CD4-positive, alpha-beta memory T cell (primary cell): Measurements from ENCODE around the gene ZBP1. TPM values are rescaled to one million over a fixed set of nuclear protein-coding genes. Genes with fewer than 3 reads are reported as not detected.
A peak's percentile ranks its signal among the peaks of the same experiment; 100 is the strongest.

Experiments used
- CTCF ChIA-PET: fragments of 350-600 bp; sonication (Branson Sonifier 250); formaldehyde crosslinking; loops from one replicate; lab custom pipeline; 2021; ENCODE audit warnings: inconsistent platforms; ENCODE audit not compliant: partially characterized antibody; lab: Charles Lee
- POLR2A ChIA-PET: fragments of 350-600 bp; sonication (Branson Sonifier 250); formaldehyde crosslinking; loops from one replicate; lab custom pipeline; 2021; ENCODE audit not compliant: partially characterized antibody; lab: Charles Lee
- DNase-seq, 5 donors: peaks; one replicate each; pipeline versions ENCODE4 v3.0.0 to v3.0.0-alpha.2; 2020 to 2022; ENCODE audit warnings: mixed read lengths in 1 of 5
- H3K27ac ChIP-seq: one replicate; pipeline ENCODE4 v1.7.0; 2013; ENCODE audit warnings: low read depth, low read length
- H3K27me3 ChIP-seq: 2 replicates; pipeline ENCODE4 v1.7.0; 2013; ENCODE audit warnings: mild to moderate bottlenecking, low read length, moderate library complexity; ENCODE audit not compliant: insufficient read depth
- H3K36me3 ChIP-seq: 2 replicates; pipeline ENCODE4 v1.7.0; 2013; ENCODE audit warnings: mild to moderate bottlenecking, low read length, moderate library complexity; ENCODE audit not compliant: insufficient read depth
- H3K4me1 ChIP-seq: 2 replicates; pipeline ENCODE4 v1.7.0; 2013; ENCODE audit warnings: mild to moderate bottlenecking, low read length, moderate library complexity; ENCODE audit not compliant: insufficient read depth
- H3K4me3 ChIP-seq, 2 donors: one replicate each; pipeline ENCODE4 v1.7.0; 2013; ENCODE audit warnings: low read length in 2 of 2, mild to moderate bottlenecking in 1 of 2
- H3K9me3 ChIP-seq, 2 donors: one replicate each; pipeline ENCODE4 v1.7.0; 2013; ENCODE audit warnings: low read length in 2 of 2, control low read depth in 1 of 2; ENCODE audit not compliant: control insufficient read depth in 1 of 2
- H3K27ac Mint-ChIP-seq, 7 donors: one replicate each; pipeline ENCODE4 v1.8.0; 2020 to 2021; ENCODE audit warnings: mixed read lengths in 7 of 7, mild to moderate bottlenecking in 6 of 7, inconsistent platforms in 3 of 7, moderate library complexity in 3 of 7
- H3K27me3 Mint-ChIP-seq, 2 donors: one replicate each; pipeline ENCODE4 v1.8.0; 2020 to 2021; ENCODE audit warnings: mixed read lengths in 2 of 2
- H3K36me3 Mint-ChIP-seq, 2 donors: one replicate each; pipeline ENCODE4 v1.8.0; 2020 to 2021; ENCODE audit warnings: mixed read lengths in 2 of 2, inconsistent platforms in 1 of 2, mild to moderate bottlenecking in 1 of 2
- H3K4me1 Mint-ChIP-seq, 4 donors: one replicate each; pipeline ENCODE4 v1.8.0; 2020 to 2021; ENCODE audit warnings: mixed read lengths in 4 of 4, mild to moderate bottlenecking in 1 of 4
- H3K4me3 Mint-ChIP-seq, 8 donors: one replicate each; pipeline ENCODE4 v1.8.0; 2020 to 2021; ENCODE audit warnings: mixed read lengths in 8 of 8, mild to moderate bottlenecking in 7 of 8, moderate library complexity in 6 of 8, inconsistent platforms in 3 of 8
- H3K9me3 Mint-ChIP-seq, 8 donors: one replicate each; pipeline ENCODE4 v1.8.0; 2020 to 2021; ENCODE audit warnings: mixed read lengths in 8 of 8, mild to moderate bottlenecking in 5 of 8, inconsistent platforms in 3 of 8, moderate library complexity in 1 of 8
- intact Hi-C: fragments of 100-400 bp; cut with micrococcal nuclease; formaldehyde crosslinking; loops from one replicate; pipeline ENCODE4 v1.15.1; 2023
- polyA plus RNA-seq, 2 donors: library from polyadenylated mRNA; unstranded; fragments of 300-500 nt; fragmentation: Illumina TruSeq; gene quantifications; one replicate each; pipeline ENCODE4 v1.2.3, GENCODE V29; 2021
- total RNA-seq, 2 experiments: library from RNA; stranded (reverse); gene quantifications; one replicate each; pipeline ENCODE4 v1.2.3, GENCODE V29; 2021

The ZBP1 gene
- total and polyA plus RNA-seq, 4 experiments from 2014 or later, result 11.7 to 25.2 (median 19.8) TPM

GRCh38 chr20:57598491-57598890, 21.7 kb downstream of the ZBP1 start:
- H3K36me3 ChIP-seq, result no peaks in the 10 kb centered on the region
- H3K4me1 ChIP-seq, result peaks cover 3% of the 10 kb centered on the region
- no peak for DNase-seq
- no peak overlapping the region for H3K27ac ChIP-seq
- no peak overlapping the region for H3K4me3 Mint-ChIP-seq
- ChIA-PET POLR2A (interaction anchor here (0.9 to 1.0 kb wide), 2 partner anchors 22 to 36 kb away, joined by 3 to 4 read pairs; partner anchors contain the start of gene ZBP1), CTCF (interaction anchor here (0.7 to 9.4 kb wide), 6 partner anchors 22 to 612 kb away, joined by 3 to 111 read pairs (median 28); partner anchors contain the start of gene ZBP1)
- H3K9me3 ChIP-seq, result no peaks in the 10 kb centered on the region
- H3K27me3 Mint-ChIP-seq, result peaks cover 3% of the 10 kb centered on the region in 2 donors
- H3K4me3 ChIP-seq, result no peak overlapping the region
- intact Hi-C loops, result loop anchor here (10.0 kb wide), 1 partner anchor 486 kb away; no protein-coding TSS in a partner anchor
- H3K27me3 ChIP-seq, result no peaks in the 10 kb centered on the region
- H3K4me1 Mint-ChIP-seq, result peaks cover 0 to 8% (median 5%) of the 10 kb centered on the region in 4 donors
- no peak overlapping the region for H3K27ac Mint-ChIP-seq
- H3K9me3 Mint-ChIP-seq, result no peaks in the 10 kb centered on the region
- H3K36me3 Mint-ChIP-seq, result no peaks in the 10 kb centered on the region

GRCh38 chr20:57598060-57598459, 22.2 kb downstream of the ZBP1 start:
- no peak overlapping the region for H3K27ac Mint-ChIP-seq
- H3K36me3 Mint-ChIP-seq, result no peaks in the 10 kb centered on the region
- Histone ChIP-seq H3K27ac (no peak overlapping the region), H3K4me1 (peaks cover 3% of the 10 kb centered on the region), H3K4me3 (no peak overlapping the region), H3K27me3 (no peaks in the 10 kb centered on the region), H3K9me3 (no peaks in the 10 kb centered on the region), H3K36me3 (no peaks in the 10 kb centered on the region)
- no peaks in the 10 kb centered on the region for H3K9me3 Mint-ChIP-seq
- intact Hi-C loops, result loop anchor here (10.0 kb wide), 1 partner anchor 487 kb away; no protein-coding TSS in a partner anchor
- peaks cover 3 to 4% of the 10 kb centered on the region in 2 donors for H3K27me3 Mint-ChIP-seq
- ChIA-PET CTCF (interaction anchor here (1.3 to 9.4 kb wide), 6 partner anchors 22 to 612 kb away, joined by 3 to 111 read pairs (median 28); partner anchors contain the start of gene ZBP1), POLR2A (interaction anchor here (0.9 kb wide), 1 partner anchor 36 kb away, joined by 3 read pairs; no protein-coding TSS in a partner anchor)
- peaks cover 0 to 8% (median 5%) of the 10 kb centered on the region in 4 donors for H3K4me1 Mint-ChIP-seq
- no peak overlapping the region for H3K4me3 Mint-ChIP-seq
- no peak for DNase-seq

GRCh38 chr20:57596998-57597939, 23.0 kb downstream of the ZBP1 start:
- ChIA-PET CTCF (interaction anchor here (0.8 to 9.4 kb wide), 17 partner anchors 9 to 1047 kb away, joined by 3 to 111 read pairs (median 10); partner anchors contain the start of gene ZBP1), POLR2A (interaction anchor here (1.2 to 1.3 kb wide), 5 partner anchors 22 to 583 kb away, joined by 3 to 4 read pairs (median 3); no protein-coding TSS in a partner anchor)
- Mint-ChIP-seq H3K9me3 (no peaks in the 10 kb centered on the region), H3K4me1 (peaks cover 0 to 8% (median 5%) of the 10 kb centered on the region in 4 donors), H3K27ac (peak overlapping the region in 1 of 7 donors; percentile 29), H3K4me3 (peak overlapping the region in 2 of 8 donors; percentile 16 to 36), H3K27me3 (peaks cover 3 to 4% of the 10 kb centered on the region in 2 donors), H3K36me3 (no peaks in the 10 kb centered on the region)
- intact Hi-C loops, result loop anchor here (1.0 to 10.0 kb wide), 6 partner anchors 57 to 612 kb away; no protein-coding TSS in a partner anchor
- H3K9me3 ChIP-seq, result no peaks in the 10 kb centered on the region
- DNase-seq, result peak; percentile 61 to 75 (median 70)
- no peaks in the 10 kb centered on the region for H3K36me3 ChIP-seq
- no peaks in the 10 kb centered on the region for H3K27me3 ChIP-seq
- H3K27ac ChIP-seq, result no peak overlapping the region
- H3K4me3 ChIP-seq, result no peak overlapping the region
- peaks cover 3% of the 10 kb centered on the region for H3K4me1 ChIP-seq

GRCh38 chr20:57596358-57596757, 23.9 kb downstream of the ZBP1 start:
- CTCF ChIA-PET, result interaction anchor here (0.8 to 9.4 kb wide), 22 partner anchors 10 to 1046 kb away, joined by 3 to 111 read pairs (median 4); partner anchors contain the start of gene ZBP1
- Histone ChIP-seq H3K27ac (no peak overlapping the region), H3K4me3 (no peak overlapping the region), H3K9me3 (no peaks in the 10 kb centered on the region), H3K27me3 (no peaks in the 10 kb centered on the region), H3K36me3 (no peaks in the 10 kb centered on the region), H3K4me1 (peaks cover 3% of the 10 kb centered on the region)
- DNase-seq, result no peak
- POLR2A ChIA-PET, result interaction anchor here (1.2 to 1.3 kb wide), 5 partner anchors 22 to 583 kb away, joined by 3 to 4 read pairs (median 3); no protein-coding TSS in a partner anchor
- intact Hi-C loops, result loop anchor here (2.0 to 10.0 kb wide), 2 partner anchors 82 to 488 kb away; no protein-coding TSS in a partner anchor
- H3K4me1 Mint-ChIP-seq, result peaks cover 0 to 8% (median 5%) of the 10 kb centered on the region in 4 donors
- no peaks in the 10 kb centered on the region for H3K9me3 Mint-ChIP-seq
- H3K27ac Mint-ChIP-seq, result no peak overlapping the region
- no peaks in the 10 kb centered on the region for H3K36me3 Mint-ChIP-seq
- H3K27me3 Mint-ChIP-seq, result peaks cover 3 to 4% of the 10 kb centered on the region in 2 donors
- H3K4me3 Mint-ChIP-seq, result peak overlapping the region in 1 of 8 donors; percentile 60

- no peak overlapping the region for H3K4me3 ChIP-seq
- Mint-ChIP-seq H3K27me3 (peaks cover 3 to 4% of the 10 kb centered on the region in 2 donors), H3K27ac (peak overlapping the region in 2 of 7 donors; percentile 19 to 70), H3K4me1 (peaks cover 0 to 8% (median 5%) of the 10 kb centered on the region in 4 donors), H3K4me3 (no peak overlapping the region), H3K9me3 (no peaks in the 10 kb centered on the region), H3K36me3 (no peaks in the 10 kb centered on the region)
- ChIA-PET POLR2A (interaction anchor here (1.2 to 1.3 kb wide), 2 partner anchors 23 to 24 kb away, joined by 3 to 4 read pairs; no protein-coding TSS in a partner anchor), CTCF (interaction anchor here (0.8 to 9.4 kb wide), 27 partner anchors 9 to 1045 kb away, joined by 3 to 111 read pairs (median 4); partner anchors contain the start of gene ZBP1)
- no peaks in the 10 kb centered on the region for H3K27me3 ChIP-seq
- no peaks in the 10 kb centered on the region for H3K9me3 ChIP-seq
- no peak overlapping the region for H3K27ac ChIP-seq
- DNase-seq, result no peak
- H3K36me3 ChIP-seq, result no peaks in the 10 kb centered on the region
- H3K4me1 ChIP-seq, result peaks cover 3% of the 10 kb centered on the region
- intact Hi-C loops, result loop anchor here (2.0 to 10.0 kb wide), 2 partner anchors 81 to 489 kb away; no protein-coding TSS in a partner anchor
Observed at GRCh38 chr20:57595041-57596030, 24.9 kb downstream of the ZBP1 start.
